HCT116 (cell line): ENCODE data around the gene GGT6. TPM values are rescaled to one million over a fixed set of nuclear protein-coding genes. Genes with fewer than 3 reads are reported as not detected.

Experiments
- ATAC-seq: fragments of 200-7000 bp; cut with Tn5 transposase; 2 replicates; pipeline ENCODE4 v1.9.1; 2020; ENCODE audit warnings: mild to moderate bottlenecking, moderate library complexity
- BruUV-seq: library from RNA; stranded (reverse); fragments of 400-500 nt; replicated peaks from 2 replicates; lab custom pipeline; 2021; lab: Mats Ljungman, UMichigan
- CTCF ChIA-PET: fragments of 300-600 bp; sonication (Branson Sonifier 250); formaldehyde crosslinking; loops from one replicate; lab custom pipeline; 2021; ENCODE audit warnings: antibody characterized with exemption; lab: Charles Lee
- POLR2A ChIA-PET: fragments of 300-600, 350-600 bp; sonication (Branson Sonifier 250); formaldehyde crosslinking; loops from one replicate; lab custom pipeline; 2021; ENCODE audit warnings: antibody characterized with exemption; lab: Charles Lee
- RAD21 ChIA-PET, 2 experiments: fragments of 300-600 bp; sonication (Branson Sonifier 250); formaldehyde crosslinking; loops; one replicate each; lab custom pipeline; 2023; ENCODE audit warnings: low total read pairs in 2 of 2; ENCODE audit not compliant: uncharacterized antibody in 2 of 2, unreplicated experiment in 2 of 2, low non-redundant PET in 1 of 2; lab: Charles Lee
- DNase-seq: peaks from one replicate; pipeline ENCODE4 v3.0.0-alpha.2; 2010; ENCODE audit warnings: low read depth, low spot score
- H2AFZ ChIP-seq: fragments of 200-600 bp; shearing (Covaris generic), sonication (generic); 2 replicates; pipeline ENCODE4 v1.6.1; 2017; ENCODE audit warnings: low read depth, mixed run types, mixed read lengths, antibody characterized with exemption, low read length; ENCODE audit not compliant: poor library complexity, severe bottlenecking
- H3K27ac ChIP-seq: 2 replicates; pipeline ENCODE4 v1.5.1; 2012; ENCODE audit warnings: low read depth, low read length
- H3K27me3 ChIP-seq: fragments of 200-600 bp; sonication (generic); 2 replicates; pipeline ENCODE4 v1.6.1; 2016; ENCODE audit warnings: mixed run types, low read length, mixed read lengths; ENCODE audit not compliant: insufficient read depth
- H3K36me3 ChIP-seq, 2 experiments: fragments of 200-500 bp in 1 of 2; fragments of 200-600 bp in 1 of 2; sonication (Bioruptor generic) in 1 of 2; sonication (generic) in 1 of 2; 2 replicates each; pipeline versions ENCODE4 v1.5.1 to v1.6.1; 2014 to 2016; ENCODE audit warnings: low read length in 2 of 2, inconsistent platforms in 1 of 2, mixed read lengths in 1 of 2, mixed run types in 1 of 2; ENCODE audit not compliant: insufficient read depth in 2 of 2, control insufficient read depth in 1 of 2
- H3K4me1 ChIP-seq, 2 experiments: fragments of 200-600 bp in 1 of 2; sonication (generic) in 1 of 2; 2 replicates each; pipeline versions ENCODE4 v1.5.1 to v1.6.1; 2012 to 2017; ENCODE audit warnings: low read length in 2 of 2, inconsistent platforms in 1 of 2, mild to moderate bottlenecking in 1 of 2, mixed read lengths in 1 of 2, mixed run types in 1 of 2, moderate library complexity in 1 of 2; ENCODE audit not compliant: insufficient read depth in 2 of 2, control insufficient read depth in 1 of 2
- H3K4me2 ChIP-seq: fragments of 200-600 bp; sonication (generic); 2 replicates; pipeline ENCODE4 v1.6.1; 2017; ENCODE audit warnings: mixed run types, low read length, mixed read lengths
- H3K4me3 ChIP-seq, 2 experiments: fragments of 200-600 bp in 1 of 2; sonication (generic) in 1 of 2; replicated peaks in 1 of 2; 2 replicates each; pipeline ENCODE4 v1.5.1; 2011 to 2016; ENCODE audit warnings: low read length in 2 of 2, control low read depth in 1 of 2, low read depth in 1 of 2, mild to moderate bottlenecking in 1 of 2, mixed read lengths in 1 of 2, mixed run types in 1 of 2
- H3K79me2 ChIP-seq: fragments of 200-600 bp; sonication (generic); 2 replicates; pipeline ENCODE4 v1.6.1; 2017; ENCODE audit warnings: mild to moderate bottlenecking, mixed run types, low read length, moderate library complexity, mixed read lengths; ENCODE audit not compliant: insufficient read depth
- H3K9ac ChIP-seq: fragments of 200-600 bp; sonication (generic); 2 replicates; pipeline ENCODE4 v1.6.1; 2016; ENCODE audit warnings: low read length, mixed read lengths
- H3K9me2 ChIP-seq: fragments of 200-600 bp; sonication (generic), shearing (Covaris generic); 2 replicates; pipeline ENCODE4 v1.6.1; 2017; ENCODE audit warnings: mixed run types, mild to moderate bottlenecking, moderate library complexity; ENCODE audit not compliant: insufficient read depth
- H3K9me3 ChIP-seq, 2 experiments: fragments of 200-500 bp in 1 of 2; fragments of 200-600 bp in 1 of 2; sonication (Bioruptor generic) in 1 of 2; sonication (generic) in 1 of 2; 2 replicates each; pipeline ENCODE4 v1.6.1; 2014 to 2017; ENCODE audit warnings: low read length in 2 of 2, mixed read lengths in 2 of 2, inconsistent platforms in 1 of 2, low read depth in 1 of 2, mild to moderate bottlenecking in 1 of 2, mixed run types in 1 of 2, moderate library complexity in 1 of 2; ENCODE audit not compliant: control insufficient read depth in 1 of 2, insufficient read depth in 1 of 2
- H4K20me1 ChIP-seq: fragments of 200-600 bp; sonication (generic), shearing (Covaris generic); 2 replicates; pipeline ENCODE4 v1.6.1; 2017; ENCODE audit warnings: mixed run types, mild to moderate bottlenecking, moderate library complexity; ENCODE audit not compliant: insufficient read depth
- EGR1 ChIP-seq: IDR thresholded peaks from 2 replicates; pipeline ENCODE4 v1.6.1; 2012; ENCODE audit warnings: low read depth
- FOSL1 ChIP-seq: IDR thresholded peaks from 2 replicates; pipeline ENCODE4 v1.6.1; 2012; ENCODE audit warnings: low read depth
- JUND ChIP-seq: IDR thresholded peaks from 2 replicates; pipeline ENCODE4 v1.6.1; 2012
- POLR2A ChIP-seq: IDR thresholded peaks from 2 replicates; pipeline ENCODE4 v1.7.0; 2011; ENCODE audit warnings: borderline replicate concordance; ENCODE audit not compliant: insufficient read depth, insufficient read length; ENCODE audit errors: extremely low read depth
- RAD21 ChIP-seq: IDR thresholded peaks from 2 replicates; pipeline ENCODE4 v1.6.1; 2012; ENCODE audit warnings: low read depth, mild to moderate bottlenecking
- SIN3A ChIP-seq: IDR thresholded peaks from 2 replicates; pipeline ENCODE4 v1.6.1; 2012; ENCODE audit warnings: low read depth
- SP1 ChIP-seq: IDR thresholded peaks from 2 replicates; pipeline ENCODE4 v1.6.1; 2012; ENCODE audit warnings: low read depth
- SRF ChIP-seq: IDR thresholded peaks from 2 replicates; pipeline ENCODE4 v1.6.1; 2012; ENCODE audit warnings: low read depth
- TCF7L2 ChIP-seq: IDR thresholded peaks from 2 replicates; pipeline ENCODE4 v1.7.0; 2011; ENCODE audit warnings: borderline replicate concordance, inconsistent platforms; ENCODE audit not compliant: insufficient read depth, insufficient read length; ENCODE audit errors: extremely low read depth
- intact Hi-C: fragments of 100-400 bp; cut with micrococcal nuclease; formaldehyde crosslinking; loops from 2 replicates; pipeline ENCODE4 v1.10.0; 2022
- total RNA-seq: library from RNA; stranded (reverse); gene quantifications from one replicate; pipeline ENCODE4 v1.2.1, GENCODE V29; 2021; ENCODE audit not compliant: unreplicated experiment
- TF ChIP-seq, protein P1 (sequence below): IDR thresholded peaks from 2 replicates; pipeline ENCODE4 v1.6.1; 2012

GGT6 gene
- total RNA-seq, 1 experiment from 2014 or later: 0.10 TPM

- Histone ChIP-seq H3K4me3 (no peak overlapping the region), H3K4me1 (peaks cover 8 to 19% of the 10 kb centered on the region in 2 experiments; a peak in 3 of 4 replicates), H3K9me3 (no peaks in the 10 kb centered on the region), H3K9ac (no peak overlapping the region), H3K27me3 (no peaks in the 10 kb centered on the region), H3K9me2 (no peaks in the 10 kb centered on the region), H3K27ac (peak overlapping the region; percentile 6), H4K20me1 (no peaks in the 10 kb centered on the region; the same call in 1 of the 2 replicates), H3K4me2 (peak overlapping the region; percentile 31), H3K79me2 (no peaks in the 10 kb centered on the region), H3K36me3 (peaks cover 6 to 16% of the 10 kb centered on the region in 2 experiments; a peak in 3 of 4 replicates), H2AFZ (no peak overlapping the region)
- intact Hi-C loops: loop anchor here (5.0 kb wide), 1 partner anchor 112 kb away; no protein-coding TSS in a partner anchor
- no peak for DNase-seq
- POLR2A ChIA-PET: no interaction called here
- RAD21 ChIA-PET: interaction anchor here in 1 of 2 experiments (1.1 kb wide), 1 partner anchor 114 kb away, joined by 3 read pairs; no protein-coding TSS in a partner anchor
- no TSS peak for BruUV-seq
- ATAC-seq: peak; percentile 20
- CTCF ChIA-PET: interaction anchor here (1.1 kb wide), 1 partner anchor 113 kb away, joined by 3 read pairs; no protein-coding TSS in a partner anchor
- TF ChIP-seq, protein P1, sequence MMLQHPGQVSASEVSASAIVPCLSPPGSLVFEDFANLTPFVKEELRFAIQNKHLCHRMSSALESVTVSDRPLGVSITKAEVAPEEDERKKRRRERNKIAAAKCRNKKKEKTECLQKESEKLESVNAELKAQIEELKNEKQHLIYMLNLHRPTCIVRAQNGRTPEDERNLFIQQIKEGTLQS: no peak
- no peak for TF ChIP-seq EGR1
- TF ChIP-seq SRF: no peak
- TF ChIP-seq RAD21: no peak
- TF ChIP-seq SIN3A: no peak
- TF ChIP-seq POLR2A: no peak
- TF ChIP-seq JUND: no peak
- TF ChIP-seq TCF7L2: no peak
- TF ChIP-seq FOSL1: no peak
- TF ChIP-seq SP1: no peak
Measured at GRCh38 chr17:4534515-4534914, 25.9 kb downstream of the GGT6 start.
